GM21528 (cell line): ENCODE results near the gene DAP3.
"Not testable (repeated sequence)": the region's sequence is repeated elsewhere in the genome, so short reads cannot be mapped to it uniquely, and the experiment has no call there.

ENCODE experiments used
- ATAC-seq: cut with Tn5 transposase; IDR thresholded peaks from one replicate; pipeline ENCODE4 v1.9.1; 2021; ENCODE audit warnings: mild to moderate bottlenecking, moderate library complexity; ENCODE audit not compliant: unreplicated experiment, low FRiP score

The DAP3 gene

DNA sequence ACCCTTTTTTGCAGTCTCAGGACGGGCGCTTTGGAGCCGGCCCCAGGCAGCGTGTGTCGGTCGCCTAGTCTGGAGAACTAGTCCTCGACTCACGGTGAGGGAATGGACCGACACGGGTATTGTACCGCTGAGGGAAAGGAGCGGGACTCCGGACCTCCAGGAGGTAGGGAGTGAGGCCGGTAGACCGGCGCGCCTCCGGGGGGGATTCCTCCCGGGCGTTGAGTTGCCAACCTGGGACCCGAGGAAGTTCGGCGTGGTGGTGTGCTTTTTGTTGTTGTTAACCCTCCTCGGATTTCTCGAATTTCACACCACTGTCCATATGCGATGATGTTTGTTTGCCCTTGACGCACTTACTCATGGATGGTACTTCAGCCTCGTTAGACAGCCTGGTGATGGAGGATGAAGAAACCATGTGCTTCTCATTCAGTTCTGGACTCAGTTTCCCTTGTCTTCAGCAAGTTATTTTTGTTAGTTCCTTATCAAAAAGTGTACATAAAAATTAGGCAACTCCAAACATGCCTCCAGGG is at the start of gene DAP3:
Gene DAP3 (plus strand): TSS at position 11 of the 527 bp plus-strand sequence. CDS start 20,689 bp downstream, outside the sequence.
- ATAC-seq, result not testable (repeated sequence)

DNA sequence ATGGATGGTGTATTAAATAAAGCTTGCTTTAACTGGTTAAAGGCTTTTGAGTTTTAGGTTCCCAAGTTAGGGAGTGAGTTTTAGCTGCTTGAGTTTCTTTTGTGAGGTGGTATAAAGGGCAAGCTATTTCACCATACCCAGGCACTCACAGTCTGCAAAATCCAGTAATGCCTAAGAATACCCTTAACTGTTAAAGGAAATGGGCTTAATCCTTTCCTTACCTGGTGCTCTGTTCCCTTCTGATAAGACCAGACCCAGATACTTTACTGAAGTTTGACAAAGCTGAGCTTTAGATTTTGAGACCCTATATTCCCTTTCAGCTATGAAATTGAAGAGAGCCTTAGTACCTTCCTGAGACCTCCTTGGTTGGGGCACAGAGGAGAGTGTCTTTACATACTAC is 48.5 kb upstream of the DAP3 start:
- no peak for ATAC-seq

DNA sequence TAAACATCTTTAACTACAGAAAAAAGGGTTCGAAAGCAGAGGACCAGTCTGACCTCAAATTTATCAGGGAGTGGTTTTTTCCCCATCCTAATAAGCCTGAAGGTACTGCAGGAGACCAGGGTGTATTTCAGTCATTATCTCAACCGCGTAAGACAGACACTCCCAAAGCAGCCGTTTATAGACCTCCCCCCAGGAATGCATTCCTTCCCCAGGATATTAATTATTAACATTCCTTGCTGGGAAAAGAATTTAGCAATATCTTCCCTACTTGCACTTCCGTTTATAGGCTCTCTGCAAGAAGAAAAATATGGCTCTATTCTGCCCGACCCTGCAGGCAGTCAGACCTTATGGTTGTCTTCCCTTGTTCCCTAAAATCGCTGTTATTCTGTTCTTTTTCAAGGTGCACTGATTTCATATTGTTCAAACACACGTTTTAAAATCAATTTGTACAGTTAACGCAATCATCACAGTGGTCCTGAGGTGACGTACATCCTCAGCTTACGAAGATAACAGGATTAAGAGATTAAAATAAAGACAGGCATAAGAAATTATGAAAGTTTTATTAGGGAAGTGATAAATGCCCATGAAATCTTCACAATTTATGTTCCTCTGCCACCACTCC is 46.2 kb upstream of the DAP3 start:
- not testable (repeated sequence) for ATAC-seq

DNA sequence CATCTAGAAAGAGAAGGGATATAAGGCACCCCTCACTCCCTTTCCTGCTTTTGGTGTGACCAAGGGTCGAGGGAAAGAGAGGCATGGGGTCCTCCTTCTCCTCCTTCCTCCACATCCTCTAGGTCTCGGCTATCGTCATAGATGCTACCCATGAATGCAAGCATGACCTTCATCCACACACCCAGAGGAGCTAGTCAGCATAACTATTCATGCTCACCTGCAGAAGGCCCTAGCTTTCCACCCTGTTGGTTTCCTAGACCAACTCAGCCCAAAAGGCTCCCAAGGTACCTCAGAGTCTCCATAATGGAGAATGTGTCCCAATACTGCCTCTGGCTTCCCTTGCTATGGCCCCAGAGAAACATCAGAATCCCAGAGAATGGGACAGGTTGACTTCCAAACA is 45.7 kb upstream of the DAP3 start:
- ATAC-seq, result no peak

GRCh38 chr1:155645034-155645598 is 43.8 kb upstream of the DAP3 start:
- no peak for ATAC-seq

- ATAC-seq, result no peak
These were observed 43.2 kb upstream of the DAP3 start for GRCh38 chr1:155645648-155646047.

- no peak for ATAC-seq
These were observed 42.6 kb upstream of the DAP3 start for GRCh38 chr1:155646307-155646706.

- ATAC-seq, result no peak
These were observed 40.4 kb upstream of the DAP3 start for GRCh38 chr1:155648207-155649147.

DNA sequence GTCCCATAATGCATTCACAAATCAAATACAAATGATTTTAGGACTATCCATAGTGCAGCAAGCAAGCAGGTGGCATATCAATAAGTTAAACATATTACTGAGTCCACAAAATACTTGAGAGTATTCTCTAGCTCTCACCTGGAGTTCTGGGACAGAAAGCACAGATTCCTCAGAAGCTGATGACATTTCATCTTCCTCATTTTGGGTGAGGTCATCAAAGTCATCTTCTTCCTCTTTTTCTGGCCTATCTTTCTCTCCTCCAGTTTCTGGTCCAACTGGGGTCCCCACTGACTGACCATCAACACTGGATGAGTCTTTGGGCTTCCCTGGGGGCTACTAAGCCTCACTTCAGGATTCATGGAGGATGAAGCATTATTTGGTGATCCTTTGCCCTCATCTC is 39.2 kb upstream of the DAP3 start:
- no peak for ATAC-seq

- ATAC-seq, result no peak
These were observed 38.6 kb upstream of the DAP3 start for GRCh38 chr1:155650231-155650757.

DNA sequence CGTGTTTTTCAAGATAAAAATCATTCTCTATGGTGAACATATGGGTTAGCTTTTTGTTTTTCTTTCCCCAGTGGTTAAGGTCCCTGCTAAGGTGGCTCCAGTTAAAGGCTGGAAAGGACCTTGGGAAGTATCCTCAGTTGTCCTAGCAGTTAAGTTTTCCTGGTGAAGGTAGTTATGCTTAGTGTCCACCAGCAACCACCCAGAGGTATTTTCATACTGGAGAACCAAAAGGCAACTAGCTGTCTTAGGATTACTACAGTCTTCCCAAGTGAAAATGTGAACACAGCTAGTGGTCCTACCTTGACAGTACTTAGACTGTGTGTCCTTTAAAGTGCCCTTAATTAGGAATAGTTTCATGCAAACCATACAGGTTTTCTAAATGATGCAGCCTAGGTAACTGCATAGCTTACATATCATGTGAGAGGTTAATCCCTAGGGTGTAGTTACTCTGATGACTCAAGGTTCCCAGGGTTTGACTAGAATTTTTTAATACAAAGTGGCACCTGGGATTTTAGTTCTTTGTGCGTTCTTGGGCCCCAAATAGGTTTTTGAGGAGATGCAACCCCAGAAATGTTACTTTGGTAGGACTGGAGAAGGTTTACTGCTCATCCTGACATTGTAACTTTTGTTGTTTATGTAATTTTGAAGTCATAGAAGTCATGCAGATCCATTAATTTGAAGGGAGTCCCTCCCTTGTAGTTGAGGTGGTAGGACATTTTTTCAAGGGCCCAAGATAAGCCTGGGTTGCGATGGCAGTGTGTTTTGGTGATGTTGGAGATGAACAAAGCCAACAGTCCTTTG is 36.8 kb upstream of the DAP3 start:
- ATAC-seq, result no peak

GRCh38 chr1:155652951-155653350 is 35.9 kb upstream of the DAP3 start:
- ATAC-seq, result no peak

DNA sequence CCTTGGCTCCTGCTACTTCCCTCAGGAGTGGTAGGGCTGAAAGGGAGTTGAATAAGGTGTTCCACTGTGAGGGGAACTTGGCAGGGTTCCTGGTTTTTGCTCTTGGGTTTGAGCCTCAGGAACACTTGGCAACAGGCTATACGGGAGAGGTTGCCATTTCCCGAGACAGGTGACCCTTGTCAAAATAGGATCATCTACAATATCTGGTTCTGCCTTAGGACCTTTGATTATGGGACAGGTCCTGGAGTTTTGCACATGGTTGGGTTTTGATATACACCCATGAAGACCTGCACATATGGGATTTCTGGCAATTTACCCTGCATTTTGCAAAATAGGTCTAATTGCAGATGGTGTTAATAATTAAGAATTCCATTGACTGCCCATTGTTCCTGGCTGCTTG is 31.4 kb upstream of the DAP3 start:
- ATAC-seq, result no peak

GRCh38 chr1:155661239-155661638 is 27.7 kb upstream of the DAP3 start:
- not testable (repeated sequence) for ATAC-seq

GRCh38 chr1:155669233-155670162 is 19.4 kb upstream of the DAP3 start:
- ATAC-seq, result no peak

DNA sequence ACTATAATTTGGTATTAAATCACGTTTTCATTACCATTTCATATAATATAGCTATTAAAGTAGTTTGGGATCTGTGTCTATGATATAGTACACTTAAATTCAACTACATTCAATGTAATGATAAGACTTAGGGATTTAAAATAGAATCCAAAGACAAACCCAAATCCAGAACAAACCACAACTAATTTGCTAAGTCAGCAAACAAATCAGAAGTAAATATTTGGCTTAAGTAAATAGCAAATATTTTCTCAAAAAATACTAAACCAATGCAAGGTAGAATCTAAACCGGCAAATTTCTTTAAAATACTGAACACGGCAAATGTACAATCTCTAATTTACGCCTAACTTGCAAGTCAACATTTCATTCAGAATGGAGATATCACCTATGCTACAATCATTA is 17.1 kb upstream of the DAP3 start:
- no peak for ATAC-seq

- no peak for ATAC-seq
These were observed 15.9 kb upstream of the DAP3 start for GRCh38 chr1:155673003-155673402.

GRCh38 chr1:155678027-155678426 is 10.9 kb upstream of the DAP3 start:
- no peak for ATAC-seq

- ATAC-seq, result not testable (repeated sequence)
These were observed 9.9 kb upstream of the DAP3 start for GRCh38 chr1:155678992-155679391.
